Astrocyte of the spinal cord (primary cell): ENCODE data around the gene RPL26.
"Not testable (repeated sequence)": the region's sequence is repeated elsewhere in the genome, so short reads cannot be mapped to it uniquely, and the experiment has no call there.

ENCODE experiments used
- DNase-seq: peaks from one replicate; pipeline ENCODE4 v3.0.0; 2011; ENCODE audit warnings: low read depth, low spot score
- H3K4me3 ChIP-seq: 2 replicates; pipeline ENCODE4 v1.5.1; 2011; ENCODE audit warnings: low read depth, mild to moderate bottlenecking, low read length, moderate library complexity
- in situ Hi-C: cut with HindIII; loops from 2 replicates; pipeline ENCODE4 v1.10.0; 2017; ENCODE audit warnings: low sequenced_read_pairs
- TF ChIP-seq, protein P1 (sequence below): IDR thresholded peaks from 2 replicates; pipeline ENCODE4 v1.5.1; 2012; ENCODE audit warnings: low read depth, mild to moderate bottlenecking, low read length, inconsistent platforms

RPL26 gene

DNA sequence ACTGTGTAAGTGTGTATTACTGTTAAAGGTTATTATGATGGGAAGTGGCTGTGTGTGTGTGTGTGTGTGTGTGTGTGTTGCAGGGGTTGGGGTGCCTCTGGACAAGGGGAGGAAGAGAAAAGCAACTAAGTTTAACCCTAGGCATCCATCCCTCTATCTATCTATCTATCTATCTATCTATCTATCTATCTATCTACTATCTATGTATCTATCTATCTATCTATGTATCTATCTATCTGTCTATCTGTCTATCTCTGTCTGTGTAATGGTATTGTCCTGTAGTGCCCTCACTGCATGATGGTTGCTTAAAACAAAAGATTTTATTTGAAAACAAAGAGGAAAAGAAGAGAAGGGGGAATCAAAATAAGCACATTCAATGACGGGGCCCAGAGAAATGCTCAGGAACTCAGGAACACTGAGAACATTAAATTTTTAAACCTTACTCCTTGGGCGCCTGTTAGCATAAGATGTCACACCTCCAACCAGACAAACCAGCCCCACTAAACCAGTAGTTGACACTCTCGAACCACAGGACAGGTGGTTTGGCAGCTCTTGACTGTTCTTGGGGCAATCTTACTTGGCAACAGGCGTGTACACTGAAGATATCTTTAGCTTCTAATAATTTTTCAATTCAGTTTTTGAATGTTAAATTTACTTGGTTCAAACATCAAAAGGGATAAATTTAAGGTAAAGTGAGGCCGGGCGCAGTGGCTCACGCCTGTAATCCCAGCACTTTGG, 5.1 kb upstream of the RPL26 start:
- TF ChIP-seq, protein P1, sequence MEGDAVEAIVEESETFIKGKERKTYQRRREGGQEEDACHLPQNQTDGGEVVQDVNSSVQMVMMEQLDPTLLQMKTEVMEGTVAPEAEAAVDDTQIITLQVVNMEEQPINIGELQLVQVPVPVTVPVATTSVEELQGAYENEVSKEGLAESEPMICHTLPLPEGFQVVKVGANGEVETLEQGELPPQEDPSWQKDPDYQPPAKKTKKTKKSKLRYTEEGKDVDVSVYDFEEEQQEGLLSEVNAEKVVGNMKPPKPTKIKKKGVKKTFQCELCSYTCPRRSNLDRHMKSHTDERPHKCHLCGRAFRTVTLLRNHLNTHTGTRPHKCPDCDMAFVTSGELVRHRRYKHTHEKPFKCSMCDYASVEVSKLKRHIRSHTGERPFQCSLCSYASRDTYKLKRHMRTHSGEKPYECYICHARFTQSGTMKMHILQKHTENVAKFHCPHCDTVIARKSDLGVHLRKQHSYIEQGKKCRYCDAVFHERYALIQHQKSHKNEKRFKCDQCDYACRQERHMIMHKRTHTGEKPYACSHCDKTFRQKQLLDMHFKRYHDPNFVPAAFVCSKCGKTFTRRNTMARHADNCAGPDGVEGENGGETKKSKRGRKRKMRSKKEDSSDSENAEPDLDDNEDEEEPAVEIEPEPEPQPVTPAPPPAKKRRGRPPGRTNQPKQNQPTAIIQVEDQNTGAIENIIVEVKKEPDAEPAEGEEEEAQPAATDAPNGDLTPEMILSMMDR, result no peak
- in situ Hi-C loops, result no loop called here
- no peak for DNase-seq
- H3K4me3 ChIP-seq, result no peak overlapping the region

DNA sequence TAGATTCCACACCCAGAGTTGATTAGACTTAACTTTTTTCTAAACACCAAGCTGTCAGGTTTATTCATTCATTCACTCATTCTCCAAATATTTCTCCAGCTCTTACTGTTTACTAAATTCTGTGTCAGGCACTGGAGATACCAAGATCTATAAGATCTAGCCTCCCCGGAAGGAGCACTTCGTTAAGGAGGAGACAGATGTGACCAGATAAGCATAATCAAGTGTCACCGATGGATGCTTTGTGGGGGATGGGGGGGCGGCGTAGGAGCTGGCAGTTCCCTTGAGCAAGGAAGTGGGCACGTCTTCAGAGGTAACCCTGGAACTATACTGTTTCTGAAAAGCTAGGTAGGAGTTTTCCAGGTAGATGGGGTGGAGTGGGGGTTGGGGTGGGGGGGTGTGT, 3.8 kb upstream of the RPL26 start:
- TF ChIP-seq, protein P1, result no peak
- no peak overlapping the region for H3K4me3 ChIP-seq
- no peak for DNase-seq
- in situ Hi-C loops, result no loop called here

DNA sequence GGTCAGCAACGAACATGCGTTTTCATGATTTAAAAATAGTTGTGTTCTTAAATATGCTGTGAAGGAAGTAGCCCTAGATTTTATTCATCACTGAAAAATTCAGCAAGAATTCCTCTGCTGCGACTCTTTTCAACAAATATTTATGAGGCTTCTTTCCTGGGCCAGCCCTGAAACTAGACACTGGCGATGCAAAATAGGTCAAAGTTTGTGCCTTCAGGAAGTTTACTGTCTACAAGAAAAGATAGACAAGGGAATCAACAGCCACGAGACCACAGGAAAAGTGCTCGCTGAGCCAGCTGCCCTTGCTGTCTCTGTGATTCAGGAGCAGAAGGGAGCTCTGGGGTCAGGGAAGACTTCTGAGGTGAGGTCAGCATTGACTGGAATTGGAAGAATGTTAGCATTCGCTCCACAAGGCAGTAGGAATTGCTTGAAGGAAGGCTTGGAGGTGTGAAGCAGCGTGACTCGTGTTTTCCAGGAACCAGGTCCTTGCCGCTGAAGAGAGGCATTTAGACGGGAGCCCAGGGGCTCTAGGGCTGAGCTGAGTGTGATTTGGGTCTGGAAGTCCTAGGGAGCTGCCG, 1.9 kb upstream of the RPL26 start:
- TF ChIP-seq, protein P1, result no peak
- no peak overlapping the region for H3K4me3 ChIP-seq
- in situ Hi-C loops, result no loop called here
- DNase-seq, result peak; percentile 77

DNA sequence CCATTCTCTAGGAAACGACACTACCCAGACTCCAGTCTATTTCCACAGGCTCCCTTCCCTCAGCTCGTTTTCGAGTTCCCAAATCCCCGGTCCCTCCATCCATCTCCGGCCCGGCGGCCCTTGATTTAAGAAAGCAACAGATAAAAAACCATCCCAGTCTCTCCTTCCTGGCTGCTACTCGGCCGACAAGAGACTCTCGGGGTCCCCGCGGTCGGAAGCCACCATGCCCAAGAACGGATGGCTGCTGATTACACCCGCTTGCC, 182 bp downstream of the RPL26 start:
- DNase-seq, result no peak
- peak overlapping the region; percentile 72 for H3K4me3 ChIP-seq
- in situ Hi-C loops, result no loop called here
- TF ChIP-seq, protein P1, result no peak

DNA sequence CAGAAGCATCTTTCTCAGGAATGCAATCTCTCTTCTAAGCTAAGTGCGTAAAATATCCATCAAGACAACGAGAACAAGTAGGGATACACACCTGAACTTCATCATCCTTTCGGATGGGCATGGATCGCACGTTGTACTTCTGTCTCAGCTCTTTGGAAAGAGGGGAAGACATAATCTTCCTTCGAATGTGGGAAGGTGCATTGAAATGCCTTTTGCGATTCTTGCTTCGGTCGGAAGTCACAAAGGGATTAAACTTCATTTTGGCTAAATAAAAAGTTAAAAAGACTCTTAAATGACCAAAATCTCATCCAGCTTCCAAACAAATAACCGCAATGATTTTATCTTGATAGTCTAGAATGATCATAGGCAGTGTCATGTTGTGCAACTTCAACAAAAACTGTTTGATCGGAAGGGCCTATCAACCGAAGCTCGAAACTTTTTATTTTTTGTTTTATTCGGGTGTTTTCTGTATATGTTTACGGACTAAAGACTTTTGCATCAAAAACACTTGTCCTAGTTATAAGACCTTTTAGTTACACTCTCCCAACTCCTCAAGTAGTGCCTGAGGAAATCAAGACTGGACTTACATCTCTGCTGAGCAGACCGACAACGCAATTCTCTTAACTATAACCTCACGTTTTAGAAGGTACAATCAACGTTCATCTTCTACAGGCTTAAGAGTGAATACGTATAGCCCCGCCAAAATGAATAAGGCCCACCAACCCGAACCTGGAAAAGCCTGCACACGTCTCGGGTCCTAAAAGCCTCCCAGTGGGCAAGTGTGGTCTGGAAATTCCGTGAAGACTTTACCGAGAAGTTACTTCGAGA, 727 bp downstream of the RPL26 start:
- in situ Hi-C loops, result no loop called here
- DNase-seq, result peak; percentile 22
- peak overlapping the region; percentile 72 for H3K4me3 ChIP-seq
- TF ChIP-seq, protein P1, result no peak

DNA sequence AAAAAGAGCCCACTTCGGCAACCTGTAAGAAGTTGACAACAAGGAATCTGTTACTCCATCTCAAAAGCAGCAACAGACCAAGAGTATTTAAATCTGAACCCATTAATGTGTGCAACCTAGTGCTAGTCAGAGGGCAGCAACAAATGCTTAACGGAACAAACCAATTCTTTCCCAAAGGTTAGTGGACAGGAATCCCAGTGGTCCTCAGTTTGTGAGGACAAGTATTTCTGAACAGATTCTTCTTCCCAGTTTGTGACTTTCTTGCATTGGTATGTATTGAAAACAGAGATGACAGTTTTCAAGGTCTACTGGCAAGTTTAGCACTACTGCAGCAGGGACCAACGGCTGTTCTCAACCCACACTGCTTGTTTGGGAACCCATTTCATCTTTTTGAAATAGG, 2.9 kb downstream of the RPL26 start:
- TF ChIP-seq, protein P1, result no peak
- H3K4me3 ChIP-seq, result no peak overlapping the region
- no peak for DNase-seq
- in situ Hi-C loops, result no loop called here

DNA sequence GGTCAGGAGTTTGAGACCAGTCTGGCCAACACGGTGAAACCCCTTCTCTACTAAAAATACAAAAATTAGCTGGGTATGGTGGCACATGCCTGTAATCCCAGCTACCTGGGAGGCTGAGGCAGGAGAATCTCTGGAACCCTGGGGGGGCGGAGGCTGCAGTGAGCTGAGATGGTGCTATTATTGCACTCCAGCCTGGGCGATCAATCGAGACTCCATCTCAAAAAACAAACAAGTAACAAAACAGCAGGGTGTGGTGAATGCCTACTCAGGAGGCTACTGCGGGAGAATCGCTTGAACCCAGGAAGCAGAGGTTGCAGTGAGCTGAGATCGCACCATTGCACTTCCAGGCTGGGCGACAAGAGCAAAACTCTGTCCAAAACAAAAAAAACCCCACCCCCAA, 4.9 kb downstream of the RPL26 start:
- DNase-seq, in situ Hi-C loops, H3K4me3 ChIP-seq: not testable (repeated sequence)
